GM18517 (cell line): ENCODE measurements around the gene PIK3C2B.

Source experiments
- ATAC-seq: cut with Tn5 transposase; IDR thresholded peaks from one replicate; pipeline ENCODE4 v1.9.1; 2021; ENCODE audit warnings: mild to moderate bottlenecking, moderate library complexity; ENCODE audit not compliant: unreplicated experiment

PIK3C2B gene

DNA sequence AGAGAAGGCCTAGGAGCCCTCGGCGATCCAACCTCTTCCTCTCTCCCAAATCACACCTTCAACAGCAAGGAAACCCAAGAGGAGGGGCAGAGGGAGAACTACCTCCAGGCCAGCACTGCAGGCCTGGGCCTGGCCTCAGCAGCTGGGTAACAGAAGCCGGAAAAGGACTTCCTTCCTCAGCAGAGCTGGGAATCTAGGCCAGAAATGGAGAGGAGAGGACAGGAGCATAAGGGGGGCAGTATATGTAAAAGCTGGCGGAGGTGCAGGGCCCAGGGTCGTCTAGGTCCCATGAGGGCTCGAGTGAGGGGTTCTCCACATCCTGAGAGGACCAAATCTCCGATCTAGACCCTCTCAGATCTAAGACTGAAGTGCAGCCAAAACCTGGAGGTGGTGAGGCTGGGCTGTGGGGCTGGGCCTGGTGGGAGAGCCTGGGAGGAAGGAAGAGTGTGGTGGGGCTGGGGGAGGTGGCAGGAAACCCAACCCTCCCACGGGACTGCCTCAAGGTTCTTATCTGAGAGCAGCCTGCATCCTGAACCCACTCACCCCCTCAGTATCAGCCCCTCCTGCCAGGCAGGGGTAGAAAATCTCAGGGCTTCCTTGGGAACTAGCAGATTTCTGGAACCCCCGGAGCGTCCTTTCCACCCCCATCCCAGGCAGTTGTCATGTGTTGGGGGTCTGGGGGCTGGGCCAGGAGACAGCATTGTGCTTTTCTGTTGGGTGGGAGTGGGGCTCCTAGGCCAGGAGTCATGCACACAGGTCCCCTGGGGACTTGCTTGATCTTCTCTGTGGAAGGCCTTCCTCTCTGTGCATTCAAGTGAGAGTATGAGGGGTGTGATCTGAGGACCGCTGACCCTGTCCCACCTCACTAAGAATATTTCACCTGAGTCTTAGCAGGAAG lies 33.0 kb downstream of the PIK3C2B start:
- ATAC-seq, result no peak

DNA sequence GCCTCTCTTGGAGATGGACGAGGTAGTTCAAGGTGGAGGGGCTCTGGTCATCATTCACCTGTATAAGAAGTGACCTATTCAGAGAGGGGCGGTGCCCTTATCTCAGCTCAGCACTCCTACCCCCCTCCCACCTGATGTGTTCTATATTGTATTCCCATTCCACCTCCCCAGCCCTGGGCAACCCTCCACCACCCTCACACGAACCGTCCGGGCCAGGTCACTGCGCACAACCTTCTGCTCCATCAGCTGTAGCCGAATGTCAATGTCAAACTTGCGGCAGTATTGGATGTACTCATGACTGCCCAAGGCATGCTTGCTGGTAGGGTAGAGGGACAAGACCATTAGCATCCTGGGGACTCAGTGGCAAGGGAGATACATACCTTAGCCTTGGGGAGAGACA lies 34.3 kb downstream of the PIK3C2B start:
- no peak for ATAC-seq

DNA sequence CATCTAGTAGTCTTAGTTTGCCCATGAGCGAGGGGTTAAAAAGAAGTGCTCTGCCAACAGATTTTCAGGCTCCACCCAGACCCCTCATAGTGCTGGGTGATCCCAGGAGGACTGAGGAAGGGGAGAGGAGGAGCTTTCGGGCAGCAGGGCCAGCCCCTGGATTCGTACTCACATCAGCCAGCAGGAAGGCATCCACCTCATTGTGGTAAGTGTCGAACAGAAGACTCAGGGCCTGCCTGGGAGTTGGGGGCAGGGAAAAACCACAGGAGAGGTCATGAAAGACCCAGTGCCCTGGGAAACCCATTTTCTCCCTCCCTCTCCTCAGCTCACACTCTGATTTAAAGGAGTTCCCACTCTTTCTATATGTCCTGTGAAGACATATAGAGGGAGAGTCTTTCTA lies 34.9 kb downstream of the PIK3C2B start:
- no peak for ATAC-seq

DNA sequence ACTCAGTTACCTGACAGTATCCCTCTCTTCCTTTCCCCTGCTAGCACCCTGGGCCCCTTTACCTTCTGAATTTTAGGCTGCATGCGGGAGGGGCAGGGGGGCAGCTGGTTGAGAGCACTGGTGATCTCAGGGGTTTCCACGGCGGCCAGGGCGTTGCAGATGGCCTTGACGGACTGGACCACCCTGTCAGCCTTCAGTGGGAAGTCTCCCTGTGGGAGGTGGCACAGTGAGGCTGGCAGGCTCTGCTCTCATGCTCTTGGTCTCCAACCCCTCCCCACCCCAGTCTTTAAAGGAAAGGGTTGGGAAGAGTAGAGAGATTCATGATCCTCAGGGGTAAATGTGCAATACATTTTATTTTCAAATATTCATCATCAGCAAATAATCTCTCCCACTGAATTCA lies 36.9 kb downstream of the PIK3C2B start:
- ATAC-seq, result no peak

DNA sequence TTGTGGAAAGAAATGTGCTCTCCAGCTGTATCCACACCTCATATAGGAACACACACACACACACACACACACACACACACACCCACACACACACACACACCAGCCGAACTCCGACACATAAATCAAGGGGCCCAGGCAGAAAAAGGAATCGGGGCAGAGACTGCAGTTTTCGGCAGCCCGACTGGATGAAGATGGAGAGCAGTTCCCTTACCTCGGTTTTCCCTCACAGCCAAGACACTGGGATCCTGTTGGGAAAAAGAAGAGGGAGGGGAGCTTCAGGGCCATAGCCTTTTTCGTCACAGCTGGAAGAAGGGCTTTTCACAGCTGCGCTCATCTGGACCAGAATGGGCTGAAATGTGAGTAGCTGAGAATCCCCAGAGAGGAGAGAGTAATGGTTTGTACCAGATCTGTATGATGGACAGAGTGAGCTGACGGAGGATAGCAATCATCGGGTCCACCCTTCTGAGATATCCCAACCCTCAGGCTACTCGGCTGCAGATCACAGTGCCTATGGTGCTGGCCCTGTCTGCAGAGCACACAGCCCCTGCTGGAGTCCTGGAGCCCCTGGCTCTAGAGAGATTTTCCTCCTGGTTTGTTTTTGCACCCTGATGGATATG lies 37.7 kb downstream of the PIK3C2B start:
- ATAC-seq, result no peak

DNA sequence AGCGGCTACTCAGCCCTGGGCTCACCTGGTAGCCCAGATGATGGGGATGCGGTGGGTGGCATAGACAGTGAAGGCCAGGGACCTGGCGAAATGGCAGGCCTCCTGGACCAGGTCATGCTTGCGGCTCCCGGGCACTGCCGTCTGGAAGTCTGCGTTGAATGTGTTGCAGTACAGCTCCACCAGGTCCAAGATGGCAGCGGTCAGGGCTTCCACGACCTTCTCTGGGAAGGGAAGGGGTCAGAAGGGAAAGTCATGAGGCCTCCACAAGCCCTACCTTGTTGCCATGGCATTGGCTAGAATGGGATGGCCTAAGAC lies 38.8 kb downstream of the PIK3C2B start:
- no peak for ATAC-seq

DNA sequence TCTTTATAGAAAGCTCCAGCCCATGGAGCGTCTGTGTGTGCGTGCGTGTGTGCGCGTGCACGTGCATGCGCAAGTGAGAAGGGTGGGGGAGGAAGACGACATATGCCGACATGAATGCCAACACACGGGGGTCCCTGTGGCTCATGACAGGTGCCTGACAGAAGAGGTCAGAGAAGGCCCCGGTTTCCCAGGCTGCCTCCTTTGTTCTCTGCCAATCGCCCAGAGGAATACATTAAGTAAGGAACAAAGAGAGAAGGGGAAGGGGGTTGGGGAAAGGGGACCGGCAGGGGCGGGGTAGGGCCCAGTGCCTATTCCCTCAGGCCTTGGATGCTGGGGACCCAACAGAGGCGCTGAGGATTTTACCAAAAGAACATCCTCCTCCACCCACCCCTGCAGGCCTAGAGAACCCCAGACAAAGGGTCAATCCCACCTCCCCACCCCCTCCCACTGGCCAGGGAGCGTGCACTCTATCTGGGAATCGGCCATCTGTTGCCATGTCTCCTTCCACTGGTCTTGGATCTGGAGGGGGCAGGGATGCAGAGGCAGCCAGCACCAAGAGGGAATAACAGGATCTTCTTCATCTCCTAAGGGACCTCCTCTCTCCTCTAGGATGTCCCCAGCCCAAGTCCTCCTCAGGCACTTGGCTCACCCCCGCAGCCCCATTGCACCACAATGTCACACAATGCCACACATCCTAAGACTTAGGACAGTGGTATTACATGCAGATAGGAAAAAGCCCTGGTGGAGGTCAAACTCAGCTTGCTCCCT lies 39.4 kb downstream of the PIK3C2B start:
- no peak for ATAC-seq

DNA sequence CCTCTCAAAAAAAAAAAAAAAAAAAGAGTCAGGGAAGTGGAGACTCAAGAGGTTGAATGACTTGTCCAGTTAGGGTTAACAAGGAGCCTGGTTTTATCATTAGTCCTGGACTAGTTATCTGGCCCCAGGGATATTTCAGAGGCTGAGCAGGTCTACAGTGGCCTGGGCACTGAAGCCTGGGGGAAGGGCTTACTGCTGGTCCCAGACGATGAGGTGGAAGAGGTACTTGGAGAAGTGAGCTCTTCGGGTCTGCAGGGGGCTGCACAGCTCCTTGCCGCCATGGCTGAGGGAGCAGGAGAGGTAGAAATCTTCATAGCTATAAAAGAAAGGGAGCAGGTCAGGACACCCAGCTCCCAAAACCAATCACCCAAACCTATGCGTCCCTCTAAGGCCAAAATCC lies 40.1 kb downstream of the PIK3C2B start:
- ATAC-seq, result no peak

DNA sequence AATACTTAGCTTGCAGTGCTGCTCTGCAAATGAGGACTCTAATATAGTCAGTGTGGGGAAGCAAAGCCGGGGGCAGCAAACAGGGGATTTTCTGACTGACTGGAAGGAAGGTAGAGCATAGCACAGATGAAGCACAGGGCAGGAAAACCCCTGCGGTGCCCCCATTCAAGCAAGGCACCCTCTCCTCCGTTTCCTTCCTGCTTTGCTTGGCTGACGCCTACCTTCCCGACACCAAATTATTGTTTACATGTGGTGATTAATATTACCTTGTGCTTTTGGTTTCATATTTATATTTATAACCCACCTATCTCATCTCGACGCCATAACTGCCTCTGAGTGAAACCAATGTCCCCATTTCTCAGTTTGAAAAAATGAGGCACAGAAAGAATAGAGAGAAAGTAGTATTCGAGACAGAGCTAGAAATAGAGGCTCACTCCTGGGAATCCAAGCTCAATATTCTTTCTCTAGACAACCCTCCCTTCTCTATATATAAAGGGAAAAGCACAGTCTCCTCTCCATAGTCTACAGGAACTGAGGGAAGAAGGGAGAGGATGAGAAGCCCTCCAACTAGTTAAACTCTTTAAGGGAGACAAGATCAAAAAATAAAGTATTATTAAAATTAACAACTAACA lies 41.3 kb downstream of the PIK3C2B start:
- ATAC-seq, result peak; percentile 78

DNA sequence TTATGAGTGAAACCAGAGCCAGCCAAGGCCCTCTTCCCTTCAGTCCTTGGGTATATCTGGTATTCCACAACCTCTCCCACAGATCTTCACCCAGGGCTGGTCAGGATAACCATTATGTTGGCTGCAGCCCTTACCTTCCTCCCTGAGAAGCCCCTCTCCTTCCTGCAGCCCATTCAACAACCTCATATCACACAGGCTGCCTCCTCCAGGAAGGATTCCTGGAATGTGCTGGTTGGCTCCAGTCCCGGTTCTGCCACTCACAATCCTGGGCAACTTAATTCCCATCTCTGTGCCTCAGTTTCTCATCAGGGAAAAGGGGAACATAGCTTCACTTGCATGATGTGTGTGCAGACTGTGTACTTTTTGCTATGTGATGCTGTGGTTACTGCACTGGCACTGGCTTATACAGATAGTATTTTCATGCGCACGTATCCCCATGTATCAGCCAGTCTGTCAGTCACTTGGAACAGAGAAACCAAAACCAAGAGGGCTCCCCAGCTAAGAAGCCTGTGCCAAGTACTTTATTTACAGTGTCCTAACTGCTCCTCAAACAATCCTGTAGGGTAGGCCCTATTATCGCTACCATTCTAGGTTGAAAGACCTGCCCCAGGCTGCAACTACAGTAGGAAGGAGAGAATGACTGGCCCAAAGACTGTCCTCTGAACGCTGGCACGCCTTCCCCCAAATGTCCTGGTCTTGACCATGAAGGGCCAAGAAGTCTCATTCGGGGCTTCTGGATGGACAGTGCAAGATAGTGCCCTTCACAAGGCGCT lies 43.1 kb downstream of the PIK3C2B start:
- ATAC-seq, result no peak

DNA sequence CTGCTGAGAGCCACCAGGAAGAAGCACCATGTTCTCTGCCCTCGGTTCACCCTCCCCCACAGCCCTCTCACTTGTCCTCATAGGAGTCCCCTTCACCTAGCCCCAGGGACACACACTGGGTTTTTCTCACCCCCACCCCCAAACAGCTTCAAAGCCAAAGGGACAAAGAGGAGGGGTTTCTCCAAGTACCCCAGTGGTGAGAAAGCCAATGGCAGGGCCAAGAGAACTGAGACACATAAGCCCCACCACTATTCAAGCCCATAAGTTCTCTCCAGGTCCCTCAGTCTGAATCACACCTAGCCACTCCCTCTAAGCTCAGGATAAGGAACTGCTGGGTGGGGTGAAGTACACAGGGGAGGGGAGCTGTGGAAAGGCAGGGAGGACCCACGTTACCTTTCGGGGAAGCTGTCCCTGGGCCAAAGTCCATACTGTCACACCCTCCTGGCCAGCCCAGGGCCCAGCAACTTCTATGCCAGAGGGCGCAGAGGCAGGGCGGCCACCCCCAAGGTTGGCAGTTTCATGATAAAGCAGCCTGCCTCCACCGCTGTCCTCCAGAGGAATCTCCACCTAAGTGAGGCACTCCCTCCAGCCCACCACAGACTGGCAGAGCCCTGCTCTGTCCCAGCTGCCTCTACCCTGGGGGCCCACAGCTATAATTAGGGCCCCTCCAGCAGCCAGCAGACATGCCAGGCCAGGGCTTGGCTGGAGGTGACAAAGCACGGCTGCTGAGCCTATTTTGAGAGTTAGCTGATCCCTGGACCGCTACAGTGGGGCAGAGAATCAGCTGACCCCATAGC lies 43.9 kb downstream of the PIK3C2B start:
- no peak for ATAC-seq

DNA sequence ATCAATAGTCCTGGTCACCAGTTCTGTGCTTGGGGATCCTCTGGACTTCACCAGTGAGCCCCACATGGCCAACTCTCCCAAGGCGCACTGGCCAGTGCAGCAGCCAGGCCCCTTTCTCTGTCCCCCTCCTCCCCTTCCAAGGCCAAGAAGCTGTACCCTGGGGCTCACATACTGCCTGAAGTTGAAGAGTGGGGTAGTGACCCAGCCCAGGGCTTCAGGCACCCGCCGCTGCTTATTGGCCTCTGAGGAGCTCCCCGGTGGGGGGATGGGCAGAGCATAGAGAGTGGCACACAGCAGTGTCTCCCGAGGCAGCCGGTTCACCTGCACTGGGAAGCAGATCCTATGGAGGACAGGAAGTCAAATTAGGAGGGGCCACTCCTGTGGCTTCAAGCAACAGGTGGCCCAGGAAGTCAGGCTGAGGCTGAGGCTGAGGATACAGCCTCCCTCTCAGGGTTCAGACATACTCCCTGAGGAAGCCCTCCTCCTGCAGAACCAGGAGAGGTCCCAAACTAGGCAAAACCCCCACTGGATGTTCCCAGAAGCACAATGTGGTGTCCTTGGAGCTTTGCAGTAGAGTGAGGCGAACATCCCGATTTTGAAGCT lies 44.8 kb downstream of the PIK3C2B start:
- ATAC-seq, result no peak

DNA sequence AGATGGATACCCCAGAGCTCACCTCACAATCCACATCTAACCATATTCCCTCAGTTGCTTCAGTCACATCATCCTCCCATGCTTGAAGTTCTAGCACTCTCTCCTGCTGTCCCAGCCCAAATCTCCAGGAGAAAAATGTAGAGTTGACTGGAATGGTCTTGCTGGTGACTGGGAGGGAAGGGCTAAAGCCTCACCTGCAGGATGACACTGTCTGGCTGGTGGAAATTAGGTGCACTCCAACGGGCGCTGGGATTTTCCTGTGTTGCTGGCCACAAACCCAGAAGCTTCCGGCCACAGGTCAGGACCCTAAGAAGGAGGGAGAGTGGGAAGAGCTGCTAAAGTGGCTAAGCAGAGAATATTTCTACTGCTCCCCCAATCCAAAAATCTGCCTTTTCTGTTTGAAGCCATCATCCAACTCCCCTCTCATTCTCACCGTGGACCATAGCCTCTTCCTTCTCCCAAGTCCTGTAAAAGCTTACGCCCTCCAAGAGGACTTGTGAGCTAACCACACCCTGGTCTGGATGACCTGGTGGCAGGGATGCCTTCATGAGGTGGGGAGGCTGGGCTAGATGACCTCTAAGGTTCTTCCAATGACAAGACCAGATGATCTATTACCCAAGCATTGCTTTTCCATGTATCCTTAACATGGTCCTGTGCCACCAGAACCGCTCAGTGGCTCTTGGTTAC lies 45.5 kb downstream of the PIK3C2B start:
- ATAC-seq, result no peak

DNA sequence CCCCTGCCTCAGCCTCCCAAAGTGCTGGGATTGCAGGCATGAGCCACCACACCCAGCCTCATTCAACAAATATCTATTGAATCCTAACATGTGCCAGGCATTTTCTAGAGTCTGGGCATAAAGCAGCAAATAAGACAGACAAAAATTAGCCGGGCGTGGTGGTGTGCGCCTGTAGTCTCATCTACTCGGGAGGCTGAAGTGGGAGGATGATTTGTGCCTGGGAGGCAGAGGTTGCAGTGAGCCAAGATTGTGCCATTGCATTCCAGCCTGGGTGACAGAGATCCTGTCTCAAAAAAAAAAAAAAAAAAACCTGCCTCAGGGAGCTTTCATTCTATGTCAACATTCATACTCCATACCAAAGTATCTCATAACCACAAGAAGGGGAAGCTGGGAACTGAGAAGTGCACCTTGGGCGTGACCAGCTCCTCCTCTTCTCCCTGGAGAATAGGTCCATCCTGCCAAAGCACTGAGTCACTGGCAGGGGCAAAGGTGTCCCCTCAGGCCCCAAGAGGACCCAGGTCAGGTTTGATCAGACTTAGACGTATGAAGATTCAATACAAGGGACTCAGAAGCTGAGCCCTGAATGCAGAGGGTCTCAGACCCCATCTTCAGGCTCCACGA lies 46.2 kb downstream of the PIK3C2B start:
- ATAC-seq, result no peak

DNA sequence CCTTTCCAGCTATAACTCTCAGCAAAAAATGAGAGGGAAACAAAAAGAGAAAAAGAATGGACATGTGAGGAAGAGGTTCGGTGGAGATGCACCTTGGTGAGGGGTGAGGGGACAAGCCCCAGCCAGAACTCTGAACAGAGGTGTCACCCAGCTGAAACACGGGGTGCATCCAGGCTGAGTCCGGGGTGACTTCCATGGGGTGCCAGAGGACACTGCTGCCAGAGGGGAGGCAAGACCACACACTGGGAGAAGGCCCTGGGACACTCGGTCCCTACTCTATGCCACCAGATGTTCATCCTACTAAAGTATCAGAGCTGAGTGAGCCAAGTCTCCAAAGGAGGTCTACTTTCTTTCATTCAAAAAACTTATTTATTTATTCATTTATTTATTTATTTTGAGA lies 46.9 kb downstream of the PIK3C2B start:
- ATAC-seq, result no peak

DNA sequence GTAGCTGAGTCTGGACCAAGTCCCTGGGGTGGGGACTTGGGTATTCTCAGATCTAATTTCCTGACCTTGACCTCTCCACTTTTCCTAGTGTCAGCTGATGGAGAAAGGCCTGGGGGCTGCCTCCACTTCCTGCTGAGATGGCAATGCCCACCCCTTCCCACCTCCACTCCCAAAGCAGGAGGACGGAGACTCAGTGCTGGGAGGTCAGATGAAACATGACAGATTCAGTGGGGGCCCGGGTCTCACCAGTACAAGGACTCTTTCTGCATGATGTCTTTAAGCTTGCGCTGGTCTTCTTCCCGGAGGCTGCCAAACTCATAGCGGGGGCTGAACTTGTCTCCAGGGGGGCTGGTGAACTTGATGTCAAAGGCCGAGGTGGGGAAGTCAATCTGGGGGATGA lies 47.4 kb downstream of the PIK3C2B start:
- no peak for ATAC-seq

DNA sequence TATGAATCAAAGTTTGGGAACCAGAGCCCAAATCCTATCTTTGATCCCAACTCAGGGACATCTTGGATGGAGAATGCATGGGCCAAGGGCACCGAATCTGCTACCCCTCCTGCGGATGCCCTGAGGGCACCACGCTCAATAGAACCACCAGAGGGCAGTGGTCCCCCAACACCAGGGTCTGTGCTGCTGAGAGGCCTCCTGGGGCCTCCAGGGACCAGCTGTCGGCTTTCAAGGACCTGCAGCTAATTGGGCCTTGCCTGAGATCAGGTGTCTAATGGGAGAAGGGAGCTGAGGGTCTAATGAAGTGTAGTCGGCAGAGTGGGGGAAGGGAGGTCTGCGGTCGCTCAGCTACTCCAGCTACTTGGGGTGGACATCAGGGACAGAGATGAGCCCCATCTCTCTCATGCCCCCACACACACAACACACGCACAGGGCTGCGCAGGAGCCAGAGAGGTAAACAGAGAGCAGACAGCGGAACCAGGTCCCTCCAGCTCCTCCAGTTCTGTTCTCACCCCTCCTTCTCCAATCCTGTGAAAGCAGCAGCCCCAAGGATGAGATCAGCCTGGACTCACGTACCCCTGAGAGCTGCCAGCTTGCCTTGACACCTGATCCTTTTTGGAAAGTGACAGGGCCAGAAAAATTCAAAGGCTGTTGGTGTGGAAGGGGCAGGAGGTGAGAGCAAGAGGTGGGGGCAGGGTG lies 48.0 kb downstream of the PIK3C2B start:
- peak; percentile 73 for ATAC-seq

DNA sequence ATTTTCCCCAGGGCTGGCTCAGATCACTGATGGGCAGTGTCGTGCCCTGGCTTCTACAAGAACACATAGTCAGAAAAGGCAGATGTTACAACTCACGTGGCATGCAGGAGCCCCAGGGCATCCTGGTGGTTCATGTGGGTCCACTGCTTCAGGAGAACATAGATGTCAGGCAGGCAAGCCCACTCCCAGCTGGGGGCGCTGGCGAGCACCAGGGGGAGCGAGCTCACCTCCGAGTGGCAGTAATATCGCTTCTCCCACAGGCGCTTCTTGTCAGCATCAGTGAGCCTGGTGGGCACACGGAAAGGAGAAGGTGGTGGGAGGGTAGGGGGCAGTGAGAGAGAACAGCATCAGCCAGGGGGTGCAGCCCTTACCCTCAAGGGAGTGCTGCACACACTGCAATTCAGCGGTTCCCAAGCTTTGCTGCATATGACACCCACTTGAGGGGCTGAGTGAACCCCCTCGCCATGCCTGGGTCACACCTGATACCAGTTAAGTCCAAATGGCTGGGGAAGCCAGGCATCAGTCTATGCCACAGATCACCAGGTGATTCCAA lies 48.7 kb downstream of the PIK3C2B start:
- ATAC-seq, result no peak
